ENCODE measurements around the gene MATCAP1.

DNA sequence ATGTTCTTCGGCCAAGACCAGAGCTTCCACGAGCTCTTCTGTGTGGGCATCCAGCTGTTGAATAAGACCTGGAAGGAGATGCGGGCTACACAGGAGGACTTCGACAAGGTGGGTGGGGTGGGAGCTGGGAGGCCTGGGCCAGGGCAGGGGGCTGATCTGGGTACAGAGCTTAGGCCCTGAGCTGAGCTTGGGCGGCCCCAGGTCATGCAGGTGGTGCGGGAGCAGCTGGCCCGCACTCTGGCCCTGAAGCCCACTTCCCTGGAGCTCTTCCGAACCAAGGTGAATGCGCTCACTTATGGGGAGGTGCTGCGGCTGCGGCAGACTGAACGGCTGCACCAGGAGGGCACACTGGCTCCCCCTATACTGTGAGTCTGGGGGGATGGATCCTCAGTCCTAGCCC, 18.7 kb upstream of the MATCAP1 start:
- TF ChIP-seq CTCF (IDR thresholded peaks at IDR 0.05; ENCODE audit: insufficient read depth, low read length) = no peak
- TF ChIP-seq REST (IDR thresholded peaks at IDR 0.05; ENCODE audit: insufficient replicate concordance, low read depth) = no peak
- TF ChIP-seq POLR2AphosphoS5 (IDR thresholded peaks at IDR 0.05; ENCODE audit: low read depth) = no peak

All from HL-60 (cell line).